Stimulated activated CD4-positive, alpha-beta T cell treated with anti-CD3 and anti-CD28 coated beads, Interleukin-2, amount 100 ng/mL, for 4 hours (primary cell): ENCODE results near the gene PCDHA12.
"Not testable (repeated sequence)": the region's sequence is repeated elsewhere in the genome, so short reads cannot be mapped to it uniquely, and the experiment has no call there.

Source experiments
- DNase-seq: peaks from one replicate; pipeline ENCODE4 v3.0.0-alpha.2; 2020; ENCODE audit warnings: low read depth

PCDHA12 gene

DNA sequence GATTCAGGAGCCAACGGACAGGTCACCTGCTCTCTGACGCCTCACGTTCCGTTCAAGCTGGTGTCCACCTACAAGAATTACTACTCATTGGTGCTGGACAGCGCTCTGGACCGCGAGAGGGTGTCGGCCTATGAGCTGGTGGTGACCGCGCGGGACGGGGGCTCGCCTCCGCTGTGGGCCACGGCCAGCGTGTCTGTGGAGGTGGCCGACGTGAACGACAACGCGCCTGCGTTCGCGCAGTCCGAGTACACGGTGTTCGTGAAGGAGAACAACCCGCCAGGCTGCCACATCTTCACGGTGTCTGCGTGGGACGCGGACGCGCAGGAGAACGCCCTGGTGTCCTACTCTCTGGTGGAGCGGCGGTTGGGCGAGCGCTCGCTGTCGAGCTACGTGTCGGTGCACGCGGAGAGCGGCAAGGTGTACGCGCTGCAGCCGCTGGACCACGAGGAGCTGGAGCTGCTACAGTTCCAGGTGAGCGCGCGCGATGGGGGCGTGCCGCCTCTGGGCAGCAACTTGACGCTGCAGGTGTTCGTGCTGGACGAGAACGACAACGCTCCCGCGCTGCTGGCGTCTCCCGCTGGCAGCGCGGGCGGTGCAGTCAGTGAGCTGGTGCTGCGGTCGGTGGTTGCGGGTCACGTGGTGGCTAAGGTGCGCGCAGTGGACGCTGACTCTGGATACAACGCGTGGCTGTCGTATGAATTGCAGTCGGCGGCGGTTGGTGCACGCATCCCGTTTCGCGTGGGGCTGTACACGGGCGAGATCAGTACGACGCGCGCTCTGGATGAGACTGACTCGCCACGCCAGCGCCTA, 17.7 kb upstream of the PCDHA12 start:
- DNase-seq = no peak

- no peak for DNase-seq
These were observed 17.2 kb upstream of the PCDHA12 start for GRCh38 chr5:140857987-140858240.

GRCh38 chr5:140862441-140863295, 12.4 kb upstream of the PCDHA12 start:
- DNase-seq = no peak

DNA sequence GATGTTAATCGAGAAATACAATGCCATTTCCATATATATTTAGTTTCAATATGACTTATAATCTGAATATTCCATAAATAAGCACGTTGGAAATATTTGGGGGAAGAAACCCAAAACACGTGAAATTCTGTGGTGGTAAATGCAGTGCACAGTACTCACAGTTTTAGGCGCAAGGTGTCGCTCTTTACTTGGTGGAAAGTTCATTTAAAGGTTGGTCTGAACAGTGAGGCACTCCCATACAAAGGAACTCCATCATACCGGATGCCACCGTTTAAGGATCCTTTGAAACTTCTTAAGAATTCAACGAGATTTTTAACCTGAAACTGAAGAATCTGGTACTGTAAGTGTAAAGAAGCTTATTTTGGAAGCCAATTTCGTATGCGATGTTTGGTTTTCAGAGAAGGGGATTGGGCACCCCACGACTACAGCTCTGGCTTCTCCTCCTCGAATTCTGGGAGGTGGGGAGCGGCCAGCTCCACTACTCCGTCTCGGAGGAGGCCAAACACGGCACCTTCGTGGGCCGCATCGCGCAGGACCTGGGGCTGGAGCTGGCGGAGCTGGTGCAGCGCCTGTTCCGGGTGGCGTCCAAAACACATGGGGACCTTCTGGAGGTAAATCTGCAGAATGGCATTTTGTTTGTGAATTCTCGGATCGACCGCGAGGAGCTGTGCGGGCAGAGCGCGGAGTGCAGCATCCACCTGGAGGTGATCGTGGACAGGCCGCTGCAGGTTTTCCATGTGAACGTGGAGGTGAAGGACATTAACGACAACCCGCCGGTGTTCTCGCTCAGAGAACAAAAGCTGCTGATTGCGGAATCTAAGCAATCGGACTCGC, 6.2 kb upstream of the PCDHA12 start, which contains the start of gene PCDHA11:
PCDHA11 (plus strand) TSS at position 237 of the 834 bp plus-strand sequence; CDS start at position 384, 147 bp downstream.
- no peak for DNase-seq

- DNase-seq = no peak
These were observed 5.6 kb upstream of the PCDHA12 start for GRCh38 chr5:140869555-140869886.

GRCh38 chr5:140870221-140871201, 4.6 kb upstream of the PCDHA12 start:
- DNase-seq = no peak

- DNase-seq = not testable (repeated sequence)
These were observed 1.6 kb downstream of the PCDHA12 start for GRCh38 chr5:140876541-140877261.

- DNase-seq = no peak
These were observed 2.1 kb downstream of the PCDHA12 start for GRCh38 chr5:140877262-140877581.

DNA sequence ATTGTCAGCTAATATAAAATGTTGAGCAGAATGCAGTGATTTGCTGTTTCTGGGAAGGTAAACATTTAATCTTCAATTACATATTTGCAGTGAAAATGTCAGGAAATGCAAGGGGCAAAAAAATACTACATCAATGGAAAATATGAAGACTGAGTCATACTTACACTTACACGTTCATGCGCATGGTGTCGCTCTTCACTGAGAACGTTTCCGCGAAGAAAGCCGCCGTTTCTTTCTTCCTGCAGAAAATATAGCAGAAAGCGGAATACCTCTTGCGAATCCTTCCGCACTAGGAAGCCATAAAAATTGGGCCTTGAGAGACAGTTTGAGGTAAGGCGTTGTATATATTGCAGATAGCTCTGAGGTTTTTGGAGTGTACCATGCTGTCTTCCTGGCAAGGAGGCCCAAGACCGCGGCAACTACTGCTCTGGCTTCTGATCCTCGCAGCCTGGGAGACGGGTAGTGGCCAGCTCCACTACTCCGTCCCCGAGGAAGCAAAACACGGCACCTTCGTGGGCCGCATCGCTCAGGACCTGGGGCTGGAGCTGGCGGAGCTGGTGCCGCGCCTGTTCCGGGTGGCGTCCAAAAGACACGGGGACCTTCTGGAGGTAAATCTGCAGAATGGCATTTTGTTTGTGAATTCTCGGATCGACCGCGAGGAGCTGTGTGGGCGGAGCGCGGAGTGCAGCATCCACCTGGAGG, 6.9 kb downstream of the PCDHA12 start, which contains the start of gene PCDHA13:
PCDHA13 (plus strand) TSS at position 236 of the 702 bp plus-strand sequence; CDS start at position 381, 145 bp downstream.
- no peak for DNase-seq

DNA sequence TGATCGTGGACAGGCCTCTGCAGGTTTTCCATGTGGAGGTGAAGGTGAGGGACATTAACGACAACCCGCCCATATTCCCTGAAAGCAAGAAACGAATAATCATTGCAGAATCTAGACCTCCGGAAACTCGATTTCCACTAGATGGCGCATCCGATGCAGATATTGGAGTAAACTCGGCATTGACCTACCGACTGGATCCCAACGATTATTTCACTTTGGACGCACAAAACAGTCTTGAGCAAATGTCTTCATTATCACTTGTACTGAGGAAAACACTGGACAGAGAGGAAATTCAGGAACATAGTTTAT, 7.4 kb downstream of the PCDHA12 start:
- no peak for DNase-seq

DNA sequence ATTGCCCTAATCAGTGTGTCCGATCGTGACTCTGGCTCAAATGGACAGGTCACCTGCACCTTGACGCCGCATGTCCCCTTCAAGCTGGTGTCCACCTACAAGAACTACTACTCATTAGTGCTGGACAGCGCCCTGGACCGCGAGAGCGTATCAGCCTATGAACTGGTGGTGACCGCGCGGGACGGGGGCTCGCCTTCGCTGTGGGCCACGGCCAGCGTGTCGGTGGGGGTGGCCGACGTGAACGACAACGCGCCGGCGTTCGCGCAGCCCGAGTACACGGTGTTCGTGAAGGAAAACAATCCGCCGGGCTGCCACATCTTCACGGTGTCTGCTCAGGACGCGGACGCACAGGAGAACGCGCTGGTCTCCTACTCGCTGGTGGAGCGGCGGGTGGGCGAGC, 8.3 kb downstream of the PCDHA12 start:
- DNase-seq = no peak

DNA sequence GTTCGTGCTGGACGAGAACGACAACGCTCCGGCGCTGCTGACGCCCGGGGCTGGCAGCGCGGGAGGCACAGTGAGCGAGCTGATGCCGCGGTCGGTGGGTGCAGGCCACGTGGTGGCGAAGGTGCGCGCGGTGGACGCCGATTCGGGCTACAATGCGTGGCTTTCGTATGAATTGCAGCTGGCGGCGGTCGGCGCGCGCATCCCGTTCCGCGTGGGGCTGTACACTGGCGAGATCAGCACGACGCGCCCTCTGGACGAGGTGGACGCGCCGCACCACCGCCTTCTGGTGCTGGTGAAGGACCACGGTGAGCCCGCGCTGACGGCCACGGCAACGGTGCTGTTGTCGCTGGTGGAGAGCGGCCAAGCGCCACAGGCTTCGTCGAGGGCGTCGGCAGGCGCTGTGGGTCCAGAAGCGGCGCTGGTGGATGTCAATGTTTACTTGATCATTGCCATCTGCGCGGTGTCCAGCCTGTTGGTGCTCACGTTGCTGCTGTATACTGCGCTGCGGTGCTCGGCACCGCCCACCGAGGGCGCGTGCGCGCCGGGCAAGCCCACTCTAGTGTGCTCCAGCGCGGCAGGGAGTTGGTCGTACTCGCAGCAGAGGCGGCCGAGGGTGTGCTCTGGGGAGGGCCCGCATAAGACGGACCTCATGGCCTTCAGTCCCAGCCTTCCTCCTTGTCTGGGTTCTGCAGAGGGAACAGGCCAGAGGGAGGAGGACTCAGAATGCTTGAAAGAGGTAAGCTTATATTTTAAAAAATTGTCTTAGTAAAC, 9.0 kb downstream of the PCDHA12 start:
- DNase-seq = no peak

GRCh38 chr5:140916325-140916724, 41.2 kb downstream of the PCDHA12 start:
- no peak for DNase-seq

DNA sequence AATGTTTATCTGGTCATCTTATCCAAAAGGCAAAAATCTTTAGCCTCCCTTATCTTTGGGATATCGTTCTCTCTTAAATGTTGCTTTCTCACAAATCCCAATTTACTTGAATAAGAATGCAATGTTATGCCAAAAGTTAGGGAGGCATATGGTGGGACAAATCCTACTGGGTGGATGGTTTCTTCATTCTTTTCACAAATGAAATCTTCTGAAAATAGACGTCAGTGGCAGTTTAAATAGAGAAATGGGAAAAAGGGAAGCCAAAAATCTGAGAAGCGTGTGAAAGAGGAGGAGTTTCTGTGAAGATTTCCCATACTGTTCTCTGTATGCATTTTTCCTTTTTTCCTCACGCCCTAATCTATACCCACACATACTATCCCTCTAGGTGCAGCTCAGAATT, 48.5 kb downstream of the PCDHA12 start:
- DNase-seq = no peak

DNA sequence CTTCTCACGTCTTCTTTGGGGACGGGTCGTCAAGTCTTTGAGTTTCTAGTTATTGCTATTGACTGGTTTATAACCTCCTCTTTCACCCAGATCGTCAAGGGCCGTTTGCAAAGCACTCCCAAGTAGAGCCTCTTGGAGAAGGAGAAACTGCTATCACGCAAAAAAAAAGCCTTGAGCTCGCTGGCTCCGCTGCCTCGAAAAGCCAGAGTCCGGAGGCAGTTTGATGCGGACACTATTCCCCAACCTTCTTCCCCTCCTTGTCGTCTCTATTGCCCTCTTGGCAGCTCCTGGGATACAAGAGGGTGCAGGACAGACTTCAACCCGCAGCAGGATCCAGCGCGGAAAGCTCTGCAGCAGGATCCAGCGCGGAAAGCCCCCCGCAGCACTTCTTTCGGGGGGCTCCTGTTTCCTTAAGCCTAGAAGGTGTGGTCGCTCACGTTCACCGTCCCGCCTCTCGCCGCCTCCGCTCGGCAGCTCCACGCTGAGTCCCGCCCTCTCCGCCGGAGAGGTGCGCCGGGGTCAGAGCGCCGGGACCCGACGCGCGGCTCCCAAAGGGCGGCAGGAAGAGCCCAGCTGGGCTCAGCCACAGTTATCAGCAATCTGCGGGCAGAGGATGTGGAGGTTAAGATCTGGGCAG, 50.8 kb downstream of the PCDHA12 start, which contains the start of gene PCDHAC1:
PCDHAC1 (plus strand) TSS at position 494 of the 637 bp plus-strand sequence. CDS start 594 bp downstream, outside the sequence.
- DNase-seq = no peak

GRCh38 chr5:140926443-140927227, 51.5 kb downstream of the PCDHA12 start:
- DNase-seq = no peak

DNA sequence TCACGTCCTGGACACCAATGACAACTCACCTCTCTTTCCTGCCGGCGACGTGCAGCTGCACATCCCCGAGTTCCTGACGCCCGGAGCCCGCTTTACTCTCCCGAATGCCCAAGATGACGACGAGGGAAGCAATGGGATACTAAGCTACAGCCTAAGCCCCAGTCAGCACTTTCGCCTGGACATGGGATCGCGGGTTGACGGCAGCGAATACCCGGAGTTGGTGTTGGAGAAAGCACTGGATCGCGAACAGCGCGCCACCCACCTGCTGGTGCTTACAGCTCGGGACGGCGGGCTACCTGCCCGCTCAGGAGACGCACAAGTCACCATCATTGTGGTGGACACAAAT, 52.1 kb downstream of the PCDHA12 start:
- DNase-seq = no peak
